WERI-Rb-1 (cell line): ENCODE data around the gene CTDSP1.

Experiments used
- DNase-seq: peaks from one replicate; pipeline ENCODE4 v3.0.0-alpha.2; 2020
- H3K27ac ChIP-seq: fragments of 250-450 bp; sonication (Bioruptor Pico); 2 replicates; pipeline ENCODE4 v1.5.1; 2020; ENCODE audit warnings: mild to moderate bottlenecking, moderate library complexity
- H3K27me3 ChIP-seq: fragments of 250-450 bp; sonication (Bioruptor Pico); 2 replicates; pipeline ENCODE4 v1.5.1; 2021; ENCODE audit warnings: mild to moderate bottlenecking, low read depth, moderate library complexity; ENCODE audit not compliant: insufficient read depth, severe bottlenecking
- H3K36me3 ChIP-seq: fragments of 250-450 bp; sonication (Bioruptor Pico); 2 replicates; pipeline ENCODE4 v1.5.1; 2020; ENCODE audit warnings: mild to moderate bottlenecking, moderate library complexity
- H3K4me3 ChIP-seq: 2 replicates; pipeline ENCODE4 v1.5.1; 2011; ENCODE audit warnings: low read depth, mild to moderate bottlenecking, control low read depth, low read length
- H3K9me3 ChIP-seq: fragments of 250-450 bp; sonication (Bioruptor Pico); 2 replicates; pipeline ENCODE4 v1.5.1; 2021; ENCODE audit warnings: mild to moderate bottlenecking, moderate library complexity; ENCODE audit not compliant: severe bottlenecking
- CTCF ChIP-seq: IDR thresholded peaks from 2 replicates; pipeline ENCODE4 v1.5.1; 2011; ENCODE audit warnings: low read depth, mild to moderate bottlenecking, control low read depth, inconsistent platforms, low read length

The CTDSP1 gene

GRCh38 chr2:218386505-218387368 lies 12.9 kb upstream of the CTDSP1 start:
- no peaks in the 10 kb centered on the region for H3K36me3 ChIP-seq
- H3K4me3 ChIP-seq: no peak overlapping the region
- no peak for DNase-seq
- no peaks in the 10 kb centered on the region for H3K27me3 ChIP-seq
- H3K27ac ChIP-seq: no peak overlapping the region
- no peak for TF ChIP-seq CTCF
- no peaks in the 10 kb centered on the region for H3K9me3 ChIP-seq

- Histone ChIP-seq H3K27me3 (no peaks in the 10 kb centered on the region), H3K9me3 (no peaks in the 10 kb centered on the region), H3K36me3 (no peaks in the 10 kb centered on the region), H3K4me3 (no peak overlapping the region), H3K27ac (no peak overlapping the region)
- no peak for DNase-seq
- no peak for TF ChIP-seq CTCF
These were observed 12.1 kb upstream of the CTDSP1 start for GRCh38 chr2:218387369-218388194.

GRCh38 chr2:218389333-218390150 lies 10.1 kb upstream of the CTDSP1 start:
- Histone ChIP-seq H3K4me3 (no peak overlapping the region), H3K27me3 (no peaks in the 10 kb centered on the region), H3K36me3 (no peaks in the 10 kb centered on the region), H3K9me3 (no peaks in the 10 kb centered on the region), H3K27ac (no peak overlapping the region)
- DNase-seq: no peak
- no peak for TF ChIP-seq CTCF

- H3K27me3 ChIP-seq: no peaks in the 10 kb centered on the region
- no peak overlapping the region for H3K4me3 ChIP-seq
- TF ChIP-seq CTCF: no peak
- H3K27ac ChIP-seq: no peak overlapping the region
- H3K9me3 ChIP-seq: no peaks in the 10 kb centered on the region
- DNase-seq: no peak
- H3K36me3 ChIP-seq: no peaks in the 10 kb centered on the region
These were observed 8.5 kb upstream of the CTDSP1 start for GRCh38 chr2:218391202-218391601.

- TF ChIP-seq CTCF: no peak
- Histone ChIP-seq H3K4me3 (no peak overlapping the region), H3K36me3 (no peaks in the 10 kb centered on the region), H3K9me3 (no peaks in the 10 kb centered on the region), H3K27me3 (no peaks in the 10 kb centered on the region), H3K27ac (no peak overlapping the region)
- DNase-seq: no peak
These were observed 7.2 kb upstream of the CTDSP1 start for GRCh38 chr2:218392459-218392858.
